Suprapubic skin (tissue), 4 donors: ENCODE data around the gene CAT. TPM values are rescaled to one million over a fixed set of nuclear protein-coding genes. Genes with fewer than 3 reads are reported as not detected.

Experiments
- DNase-seq, 2 donors: peaks; one replicate each; pipeline ENCODE4 v3.0.0-alpha.2; 2019; ENCODE audit warnings: low spot score in 2 of 2
- H3K27ac ChIP-seq: fragments of 200-600 bp; sonication (generic); one replicate; pipeline ENCODE4 v1.5.1; 2019
- H3K27me3 ChIP-seq: fragments of 200-600 bp; sonication (generic); one replicate; pipeline ENCODE4 v1.5.1; 2019
- H3K36me3 ChIP-seq: fragments of 200-600 bp; sonication (generic); one replicate; pipeline ENCODE4 v1.5.1; 2019
- H3K4me1 ChIP-seq: fragments of 200-600 bp; sonication (generic); one replicate; pipeline ENCODE4 v1.5.1; 2019
- H3K4me3 ChIP-seq: fragments of 200-600 bp; sonication (generic); one replicate; pipeline ENCODE4 v1.5.1; 2019; ENCODE audit warnings: mild to moderate bottlenecking
- H3K9me3 ChIP-seq: fragments of 200-600 bp; sonication (generic); one replicate; pipeline ENCODE4 v1.5.1; 2019
- EP300 ChIP-seq: sonication (generic); formaldehyde crosslinking; IDR thresholded peaks from one replicate; pipeline ENCODE4 v1.6.1; 2017; ENCODE audit warnings: antibody characterized with exemption
- POLR2A ChIP-seq, 2 donors: fragments of 450-650 bp; IDR thresholded peaks; one replicate each; pipeline ENCODE4 v1.6.1; 2017; ENCODE audit warnings: antibody characterized with exemption in 2 of 2, mild to moderate bottlenecking in 2 of 2, moderate library complexity in 2 of 2
- POLR2AphosphoS5 ChIP-seq, 3 donors: sonication (generic); formaldehyde crosslinking; IDR thresholded peaks; one replicate each; pipeline ENCODE4 v1.6.1; 2017; ENCODE audit warnings: antibody characterized with exemption in 3 of 3
- WGBS: methylation state at CpG from one replicate; pipeline ENCODE4 v1.1.5; 2018; 5-methylcytosine and 5-hydroxymethylcytosine counted together
- total RNA-seq, 4 donors: library from RNA; depleted of rRNA; stranded (reverse); fragments of >200 nt; gene quantifications; one replicate each; pipeline ENCODE4 v1.1.0, GENCODE V29; 2016
- TF ChIP-seq, protein P1 (sequence below), 2 donors: fragments of 200-600 bp in 1 of 2; fragments of 450-650 bp in 1 of 2; sonication (generic) in 1 of 2; IDR thresholded peaks; one replicate each; pipeline ENCODE4 v1.5.1; 2016 to 2019; ENCODE audit warnings: antibody characterized with exemption in 2 of 2, mild to moderate bottlenecking in 1 of 2, moderate library complexity in 1 of 2

Gene CAT
- total RNA-seq, 4 donors from 2014 or later = 122 to 193 (median 133) TPM

DNA sequence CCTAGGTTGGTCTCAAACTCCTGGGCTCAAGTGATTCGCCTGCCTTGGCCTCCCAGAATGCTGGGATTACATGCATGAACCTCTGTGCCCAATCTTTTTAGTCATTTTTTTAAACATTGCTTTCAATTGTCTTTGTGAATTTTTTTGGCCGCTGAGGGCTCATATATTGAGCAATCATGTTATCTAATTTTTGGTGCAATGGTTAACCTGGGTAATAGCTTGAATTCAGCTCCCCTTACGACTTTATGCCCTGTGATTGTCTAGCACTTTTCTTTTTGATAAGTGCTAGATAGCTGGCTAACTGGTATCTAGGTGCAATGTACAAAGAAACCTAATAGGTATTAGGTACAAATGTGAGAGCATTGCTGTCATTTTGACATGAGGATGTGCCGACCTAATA lies 35.3 kb upstream of the CAT start:
- Histone ChIP-seq H3K27me3 (no peaks in the 10 kb centered on the region), H3K4me3 (no peak overlapping the region), H3K4me1 (peaks cover 26% of the 10 kb centered on the region), H3K36me3 (no peaks in the 10 kb centered on the region), H3K9me3 (no peaks in the 10 kb centered on the region), H3K27ac (no peak overlapping the region)
- 78% methylated on average over 4 of the region's 4 CpGs for WGBS
- no peak for TF ChIP-seq EP300
- TF ChIP-seq, protein P1, sequence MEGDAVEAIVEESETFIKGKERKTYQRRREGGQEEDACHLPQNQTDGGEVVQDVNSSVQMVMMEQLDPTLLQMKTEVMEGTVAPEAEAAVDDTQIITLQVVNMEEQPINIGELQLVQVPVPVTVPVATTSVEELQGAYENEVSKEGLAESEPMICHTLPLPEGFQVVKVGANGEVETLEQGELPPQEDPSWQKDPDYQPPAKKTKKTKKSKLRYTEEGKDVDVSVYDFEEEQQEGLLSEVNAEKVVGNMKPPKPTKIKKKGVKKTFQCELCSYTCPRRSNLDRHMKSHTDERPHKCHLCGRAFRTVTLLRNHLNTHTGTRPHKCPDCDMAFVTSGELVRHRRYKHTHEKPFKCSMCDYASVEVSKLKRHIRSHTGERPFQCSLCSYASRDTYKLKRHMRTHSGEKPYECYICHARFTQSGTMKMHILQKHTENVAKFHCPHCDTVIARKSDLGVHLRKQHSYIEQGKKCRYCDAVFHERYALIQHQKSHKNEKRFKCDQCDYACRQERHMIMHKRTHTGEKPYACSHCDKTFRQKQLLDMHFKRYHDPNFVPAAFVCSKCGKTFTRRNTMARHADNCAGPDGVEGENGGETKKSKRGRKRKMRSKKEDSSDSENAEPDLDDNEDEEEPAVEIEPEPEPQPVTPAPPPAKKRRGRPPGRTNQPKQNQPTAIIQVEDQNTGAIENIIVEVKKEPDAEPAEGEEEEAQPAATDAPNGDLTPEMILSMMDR (IDR thresholded peaks at IDR 0.05) = no peak
- no peak for TF ChIP-seq POLR2AphosphoS5 (IDR thresholded peaks at IDR 0.05)
- no peak for TF ChIP-seq POLR2A (IDR thresholded peaks at IDR 0.05)
- no peak for DNase-seq

DNA sequence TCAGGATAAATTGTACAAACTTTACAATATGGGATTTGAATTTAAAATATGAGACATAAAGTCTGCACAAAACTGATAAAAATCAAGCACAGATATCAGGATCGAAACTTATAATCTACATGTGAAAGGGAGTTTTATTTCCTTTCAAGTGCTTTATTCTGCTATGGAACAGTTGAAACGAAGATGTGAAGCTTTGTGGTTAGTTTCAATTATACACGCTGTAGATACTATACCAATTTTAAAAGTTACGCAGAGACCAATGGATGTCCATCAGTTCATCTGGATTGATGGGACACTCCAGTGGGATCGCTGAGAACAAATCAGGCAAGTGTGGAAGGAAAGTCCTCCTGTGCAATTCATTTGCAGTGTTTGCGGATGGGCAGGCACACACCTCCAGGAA lies 34.5 kb upstream of the CAT start:
- Histone ChIP-seq H3K9me3 (no peaks in the 10 kb centered on the region), H3K36me3 (no peaks in the 10 kb centered on the region), H3K27me3 (no peaks in the 10 kb centered on the region), H3K4me1 (peaks cover 26% of the 10 kb centered on the region), H3K4me3 (no peak overlapping the region), H3K27ac (no peak overlapping the region)
- TF ChIP-seq POLR2AphosphoS5 (IDR thresholded peaks at IDR 0.05) = no peak
- no peak for DNase-seq
- 83% methylated on average over 6 of the region's 6 CpGs for WGBS

DNA sequence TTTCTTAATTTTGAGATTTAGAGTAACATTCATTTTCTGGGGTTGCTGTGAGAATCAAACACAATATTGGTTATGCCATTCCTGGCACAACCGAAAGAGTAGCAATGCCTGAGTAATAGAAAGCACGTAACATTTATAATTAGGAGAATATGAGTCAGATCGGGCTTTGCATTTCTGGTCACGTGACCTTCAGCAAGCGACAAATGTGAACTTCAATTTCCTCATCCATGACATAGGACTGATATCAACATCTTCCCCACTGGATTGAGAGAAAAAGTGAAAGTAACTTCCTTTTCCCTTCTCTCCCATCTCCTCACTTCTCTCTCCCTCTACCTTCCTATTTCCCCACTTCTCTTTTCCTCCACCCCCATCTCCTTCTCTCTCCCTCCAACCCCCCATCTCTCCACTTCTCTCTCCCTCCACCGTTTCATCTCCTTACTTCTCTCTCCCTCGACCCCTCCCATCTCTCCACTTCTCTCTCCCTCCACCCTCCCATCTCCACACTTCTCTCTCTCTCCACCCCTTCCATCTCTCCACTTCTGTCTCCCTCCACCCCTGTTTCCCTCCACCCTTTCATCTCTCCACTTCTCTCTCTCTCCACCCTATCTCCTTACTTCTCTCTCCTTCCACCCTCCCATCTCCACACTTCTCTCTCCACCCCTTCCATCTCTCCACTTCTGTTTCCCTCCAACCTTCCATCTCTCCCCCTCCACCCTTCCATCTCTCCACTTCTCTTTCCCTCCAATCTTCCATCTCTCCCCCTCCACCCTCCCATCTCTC lies 33.5 kb upstream of the CAT start:
- no peaks in the 10 kb centered on the region for H3K36me3 ChIP-seq
- 24% methylated on average over 5 of the region's 7 CpGs for WGBS
- no peak for TF ChIP-seq POLR2A (IDR thresholded peaks at IDR 0.05)
- TF ChIP-seq EP300 = no peak
- TF ChIP-seq, protein P1 (IDR thresholded peaks at IDR 0.05) = no peak
- TF ChIP-seq POLR2AphosphoS5 (IDR thresholded peaks at IDR 0.05) = no peak
- H3K27me3 ChIP-seq = no peaks in the 10 kb centered on the region
- peak overlapping the region; percentile 4 for H3K4me3 ChIP-seq
- peaks cover 26% of the 10 kb centered on the region for H3K4me1 ChIP-seq
- H3K27ac ChIP-seq = peak overlapping the region; percentile 25
- no peaks in the 10 kb centered on the region for H3K9me3 ChIP-seq
- no peak for DNase-seq

DNA sequence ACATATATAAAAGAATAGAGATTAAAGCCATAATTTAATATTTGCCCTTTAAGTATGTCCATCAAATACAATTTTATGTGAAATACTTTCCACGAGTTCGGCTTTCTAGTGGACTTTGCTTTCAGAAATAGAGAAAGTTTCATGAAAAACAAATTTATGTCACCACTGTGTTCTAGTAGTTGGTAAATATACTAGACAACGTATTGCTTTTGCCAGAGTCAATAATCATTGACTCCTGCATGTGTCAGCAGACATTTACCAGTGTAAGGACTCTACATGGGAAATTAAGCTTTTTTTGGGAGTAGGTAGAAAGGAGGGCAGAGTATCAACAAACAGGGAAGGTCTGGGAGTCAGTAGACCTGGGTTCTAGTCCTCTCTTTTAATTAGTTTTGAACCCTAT lies 32.3 kb upstream of the CAT start:
- no peak overlapping the region for H3K4me3 ChIP-seq
- H3K27ac ChIP-seq = peak overlapping the region; percentile 47
- H3K36me3 ChIP-seq = no peaks in the 10 kb centered on the region
- 78% methylated on average over 3 of the region's 3 CpGs for WGBS
- H3K9me3 ChIP-seq = no peaks in the 10 kb centered on the region
- H3K27me3 ChIP-seq = no peaks in the 10 kb centered on the region
- peaks cover 26% of the 10 kb centered on the region for H3K4me1 ChIP-seq
- TF ChIP-seq EP300 (no peak), POLR2A (IDR thresholded peaks at IDR 0.05) (no peak), POLR2AphosphoS5 (IDR thresholded peaks at IDR 0.05) (no peak)
- TF ChIP-seq, protein P1 (IDR thresholded peaks at IDR 0.05) = no peak
- no peak for DNase-seq

DNA sequence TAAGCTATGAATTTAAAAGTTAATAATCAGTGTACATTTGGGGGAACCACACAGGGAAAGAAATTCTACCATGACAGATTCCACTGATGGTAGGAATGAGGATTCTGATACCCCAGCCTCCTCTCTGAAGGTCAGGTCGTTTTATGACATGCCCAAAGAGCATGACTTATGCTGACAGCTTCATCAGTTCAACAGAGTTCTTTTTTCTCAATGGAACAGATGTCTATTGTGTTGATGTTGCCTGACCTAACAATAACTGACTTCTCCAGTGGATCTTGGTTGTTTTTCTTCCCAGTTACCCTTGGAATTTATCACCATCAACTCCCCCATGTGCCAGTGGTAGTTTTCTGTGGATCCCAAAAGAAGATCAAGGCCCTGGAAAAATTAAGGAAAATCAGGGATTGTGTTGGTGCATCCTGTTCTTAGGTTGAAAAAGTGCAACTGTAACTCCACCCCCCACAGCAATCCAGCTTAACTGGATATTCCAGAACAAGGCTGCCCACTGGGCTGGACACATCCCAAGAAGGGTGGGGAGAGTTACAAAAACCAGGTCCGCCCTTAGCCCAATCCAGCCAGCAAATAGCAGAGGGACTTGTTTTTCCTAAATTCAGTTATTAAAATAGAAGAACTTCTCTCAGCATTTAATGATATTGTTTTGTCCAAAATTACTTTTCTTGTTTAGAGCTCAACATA lies 31.5 kb upstream of the CAT start:
- Histone ChIP-seq H3K4me1 (peaks cover 26% of the 10 kb centered on the region), H3K4me3 (no peak overlapping the region), H3K27me3 (no peaks in the 10 kb centered on the region), H3K9me3 (no peaks in the 10 kb centered on the region), H3K27ac (peak overlapping the region; percentile 47), H3K36me3 (no peaks in the 10 kb centered on the region)
- DNase-seq = peak in 1 of 2 donors; percentile 67
- WGBS = 23% methylated on average over 2 of the region's 2 CpGs
- TF ChIP-seq POLR2AphosphoS5 (IDR thresholded peaks at IDR 0.05) (no peak), EP300 (no peak), POLR2A (IDR thresholded peaks at IDR 0.05) (no peak)
- TF ChIP-seq, protein P1 (IDR thresholded peaks at IDR 0.05) = no peak
